GM06990 (cell line): ENCODE measurements around the gene SHISA7.

Experiments used
- DNase-seq: peaks from one replicate; pipeline ENCODE4 v3.0.0-alpha.2; 2011; ENCODE audit not compliant: insufficient read length; ENCODE audit errors: extremely low read depth
- H3K27me3 ChIP-seq: replicated peaks from 2 replicates; pipeline ENCODE4 v1.6.0; 2011; ENCODE audit warnings: low read length; ENCODE audit not compliant: control insufficient read depth, insufficient read depth
- H3K36me3 ChIP-seq: 2 replicates; pipeline ENCODE4 v1.5.1; 2011; ENCODE audit warnings: low read length; ENCODE audit not compliant: control insufficient read depth, insufficient read depth
- H3K4me3 ChIP-seq: replicated peaks from 2 replicates; pipeline ENCODE4 v1.5.1; 2011; ENCODE audit warnings: low read depth, mild to moderate bottlenecking, control low read depth, low read length
- CTCF ChIP-seq: IDR thresholded peaks from 2 replicates; pipeline ENCODE4 v1.5.1; 2011; ENCODE audit warnings: low read length, control low read depth, mild to moderate bottlenecking, inconsistent platforms; ENCODE audit not compliant: insufficient read depth, poor library complexity, severe bottlenecking

Gene SHISA7

GRCh38 chr19:55442372-55442961, 633 bp downstream of the SHISA7 start:
- H3K27me3 ChIP-seq = peaks cover 3% of the 10 kb centered on the region; the same call in 1 of the 2 replicates
- no peak overlapping the region for H3K4me3 ChIP-seq
- no peak for TF ChIP-seq CTCF
- no peaks in the 10 kb centered on the region for H3K36me3 ChIP-seq
- DNase-seq = no peak

GRCh38 chr19:55441692-55442321, 1.3 kb downstream of the SHISA7 start:
- H3K4me3 ChIP-seq = no peak overlapping the region
- H3K27me3 ChIP-seq = peaks cover 3% of the 10 kb centered on the region; the same call in 1 of the 2 replicates
- H3K36me3 ChIP-seq = no peaks in the 10 kb centered on the region
- no peak for TF ChIP-seq CTCF
- no peak for DNase-seq

DNA sequence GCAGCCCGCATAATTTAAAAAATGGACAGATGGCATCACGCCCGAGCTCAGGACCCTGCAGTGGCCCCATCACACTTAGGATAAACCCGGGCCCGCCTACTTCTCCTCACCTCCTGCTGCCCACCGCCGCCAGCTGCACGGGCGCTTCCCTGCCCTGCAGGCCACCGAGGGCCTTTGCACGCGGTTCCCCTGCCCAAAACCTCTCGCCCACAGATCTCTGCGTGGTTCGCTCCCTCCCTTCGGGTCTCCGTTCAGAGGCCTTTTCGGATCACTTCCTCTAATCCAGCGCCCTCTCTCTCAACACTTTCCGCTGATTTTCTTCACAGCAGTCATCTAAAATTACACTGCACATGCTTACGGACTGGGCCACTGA, 1.8 kb downstream of the SHISA7 start:
- no peaks in the 10 kb centered on the region for H3K36me3 ChIP-seq
- TF ChIP-seq CTCF = no peak
- no peak overlapping the region for H3K4me3 ChIP-seq
- H3K27me3 ChIP-seq = peaks cover 3% of the 10 kb centered on the region; the same call in 1 of the 2 replicates
- DNase-seq = no peak

DNA sequence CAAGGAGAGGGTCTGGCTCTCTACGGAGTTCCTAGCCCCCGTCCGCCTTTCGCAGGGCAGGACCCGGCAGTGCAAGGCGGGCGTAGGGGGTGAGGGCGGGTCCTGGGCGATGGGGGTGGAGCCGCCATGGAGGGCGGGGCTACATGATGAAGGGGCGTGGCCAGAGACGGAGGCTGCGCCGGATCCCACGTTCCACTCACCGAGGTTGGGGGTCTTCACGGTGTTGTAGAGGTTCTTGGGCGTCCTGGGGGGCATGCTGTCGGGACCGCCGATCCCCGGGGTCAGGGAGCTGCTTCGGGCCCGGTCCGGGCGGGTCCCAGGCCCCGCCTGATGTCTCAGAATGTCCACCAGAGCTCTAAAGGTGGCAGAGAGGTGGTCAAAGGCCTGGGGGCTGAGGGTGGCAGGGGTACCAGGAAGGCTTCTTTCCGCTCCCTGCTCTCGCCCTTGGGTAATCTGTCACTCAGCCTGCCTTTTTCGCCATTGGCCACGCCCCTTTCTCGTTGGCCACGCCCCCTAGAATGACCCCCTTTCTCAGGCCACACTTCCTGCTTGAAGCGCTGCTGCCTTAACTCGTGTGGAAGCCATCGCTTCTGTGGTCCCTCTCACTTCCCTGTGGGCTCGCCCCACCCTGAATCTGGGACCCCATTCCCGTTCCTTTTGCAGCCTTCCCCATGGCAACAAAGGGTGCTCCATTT, 2.5 kb downstream of the SHISA7 start:
- H3K4me3 ChIP-seq = no peak overlapping the region
- DNase-seq = no peak
- no peak for TF ChIP-seq CTCF

GRCh38 chr19:55439052-55439451, 4.0 kb downstream of the SHISA7 start:
- no peak for TF ChIP-seq CTCF
- H3K27me3 ChIP-seq = peaks cover 3% of the 10 kb centered on the region; the same call in 1 of the 2 replicates

More for the DNA sequence above, 2.5 kb downstream of the SHISA7 start:
- Histone ChIP-seq H3K27me3 (peaks cover 3% of the 10 kb centered on the region; the same call in 1 of the 2 replicates), H3K36me3 (no peaks in the 10 kb centered on the region)

More at GRCh38 chr19:55439052-55439451, 4.0 kb downstream of the SHISA7 start:
- Histone ChIP-seq H3K36me3 (no peaks in the 10 kb centered on the region), H3K4me3 (no peak overlapping the region)
- DNase-seq = no peak
